ENCODE results near the gene VN1R4. TPM values are rescaled to one million over a fixed set of nuclear protein-coding genes. Genes with fewer than 3 reads are reported as not detected.
"Not testable (repeated sequence)": the region's sequence is repeated elsewhere in the genome, so short reads cannot be mapped to it uniquely, and the experiment has no call there.

VN1R4 gene
- total RNA-seq, 2 donors from 2014 or later, result not detected

DNA sequence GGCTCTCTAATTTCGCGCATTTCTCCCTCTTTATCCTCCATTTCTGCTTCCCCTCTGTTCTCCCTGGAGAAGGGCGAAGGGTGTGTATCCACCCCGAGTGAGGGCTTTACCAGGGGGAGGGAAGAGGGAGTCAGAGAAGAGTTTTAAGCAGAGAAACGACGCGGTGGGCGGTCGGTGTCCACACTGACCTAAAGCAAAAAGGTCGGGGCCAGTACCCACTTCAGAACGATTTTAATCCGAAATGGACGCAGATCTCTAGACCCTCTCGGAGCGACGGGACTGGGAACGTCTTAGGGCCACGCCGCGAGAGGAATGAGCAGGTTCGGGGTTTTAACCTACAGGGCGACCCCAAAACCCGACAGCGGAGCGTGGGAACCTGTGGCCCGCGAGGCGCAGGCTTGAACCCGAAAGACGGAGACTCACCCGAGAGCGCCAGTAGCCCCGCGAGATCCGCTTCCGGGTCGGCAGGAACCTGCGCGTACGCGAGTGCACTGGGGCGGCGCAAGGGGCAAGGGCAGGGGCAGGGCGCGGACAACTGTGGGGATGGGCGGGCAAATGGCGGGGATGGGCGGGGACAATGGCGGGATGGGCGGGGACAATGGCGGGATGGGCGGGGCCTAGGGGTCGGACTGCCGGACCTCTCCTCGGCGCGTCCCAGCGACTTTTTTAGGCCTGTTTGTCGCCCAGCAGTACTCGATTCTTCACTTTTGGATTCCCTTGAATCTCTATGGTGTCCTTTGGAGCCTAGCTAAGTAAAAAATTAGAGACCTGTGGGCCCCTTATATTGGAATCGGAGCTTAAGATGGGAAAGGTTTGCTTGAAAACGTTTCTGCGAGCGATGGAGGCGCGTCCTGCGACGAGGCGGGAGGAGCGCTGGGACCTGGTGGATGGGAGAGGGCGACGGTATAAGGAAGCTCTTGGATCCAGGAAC lies 12.8 kb downstream of the VN1R4 start, which contains the start of gene ZNF677:
TSS of gene ZNF677 (minus strand) at position 463 of the 931 bp plus-strand sequence. CDS start 3,323 bp downstream, outside the sequence.
- 1% methylated on average over 72 of the region's 72 CpGs for WGBS
- intact Hi-C loops (cut with DNase I), result loop anchor here (5.0 to 10.0 kb wide), 2 partner anchors 78 to 140 kb away; partner anchors contain the start of genes ZNF765 and ZNF845

DNA sequence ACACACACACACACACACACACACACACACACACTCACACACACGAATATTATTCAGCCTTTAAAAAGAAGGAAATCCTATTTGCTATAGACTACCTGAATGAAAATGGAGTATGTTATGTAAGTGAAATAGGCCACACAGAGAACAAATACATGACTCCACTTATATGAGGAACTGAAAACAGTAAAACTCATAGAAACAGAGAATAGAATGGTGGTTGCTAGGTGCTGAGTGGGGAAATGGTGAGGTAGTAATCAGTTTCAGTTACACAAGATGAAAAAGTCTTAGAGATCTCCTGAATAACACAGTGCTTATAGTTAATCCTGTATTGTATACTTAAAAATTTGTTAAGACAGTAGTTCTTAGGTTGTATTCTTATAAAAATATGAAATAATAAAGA lies 21.0 kb downstream of the VN1R4 start:
- TF ChIP-seq, protein P1, sequence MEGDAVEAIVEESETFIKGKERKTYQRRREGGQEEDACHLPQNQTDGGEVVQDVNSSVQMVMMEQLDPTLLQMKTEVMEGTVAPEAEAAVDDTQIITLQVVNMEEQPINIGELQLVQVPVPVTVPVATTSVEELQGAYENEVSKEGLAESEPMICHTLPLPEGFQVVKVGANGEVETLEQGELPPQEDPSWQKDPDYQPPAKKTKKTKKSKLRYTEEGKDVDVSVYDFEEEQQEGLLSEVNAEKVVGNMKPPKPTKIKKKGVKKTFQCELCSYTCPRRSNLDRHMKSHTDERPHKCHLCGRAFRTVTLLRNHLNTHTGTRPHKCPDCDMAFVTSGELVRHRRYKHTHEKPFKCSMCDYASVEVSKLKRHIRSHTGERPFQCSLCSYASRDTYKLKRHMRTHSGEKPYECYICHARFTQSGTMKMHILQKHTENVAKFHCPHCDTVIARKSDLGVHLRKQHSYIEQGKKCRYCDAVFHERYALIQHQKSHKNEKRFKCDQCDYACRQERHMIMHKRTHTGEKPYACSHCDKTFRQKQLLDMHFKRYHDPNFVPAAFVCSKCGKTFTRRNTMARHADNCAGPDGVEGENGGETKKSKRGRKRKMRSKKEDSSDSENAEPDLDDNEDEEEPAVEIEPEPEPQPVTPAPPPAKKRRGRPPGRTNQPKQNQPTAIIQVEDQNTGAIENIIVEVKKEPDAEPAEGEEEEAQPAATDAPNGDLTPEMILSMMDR (IDR thresholded peaks at IDR 0.05), result no peak
- WGBS, result 97% methylated on average over 1 of the region's 1 CpG
- H3K27me3 ChIP-seq (replicated peaks; ENCODE audit: insufficient read depth), result no peaks in the 10 kb centered on the region
- no peak for DNase-seq (ENCODE audit: low spot score)
- H3K9me3 ChIP-seq, result no peaks in the 10 kb centered on the region
- H3K36me3 ChIP-seq, result peaks cover 13 to 18% of the 10 kb centered on the region in 2 donors
- no peak overlapping the region for H3K4me3 ChIP-seq
- intact Hi-C loops (cut with DNase I), result no loop called here
- H3K27ac ChIP-seq, result no peak overlapping the region
- H3K4me1 ChIP-seq (replicated peaks), result no peaks in the 10 kb centered on the region

More for the DNA sequence above, 12.8 kb downstream of the VN1R4 start, which contains the start of gene ZNF677:
- Histone ChIP-seq H3K4me3 (peak within 1 kb of the TSS; percentile 65 to 76), H3K36me3 (no peaks in the 10 kb centered on the region), H3K4me1 (replicated peaks) (no peaks in the 10 kb centered on the region), H3K9me3 (no peaks in the 10 kb centered on the region), H3K27me3 (replicated peaks; ENCODE audit: insufficient read depth) (no peaks in the 10 kb centered on the region), H3K27ac (peak within 1 kb of the TSS; percentile 81)
- TF ChIP-seq POLR2A (IDR thresholded peaks at IDR 0.05), result peak; percentile 22
- TF ChIP-seq POLR2AphosphoS5 (IDR thresholded peaks at IDR 0.05), result peak; percentile 68
- TF ChIP-seq, protein P1 (IDR thresholded peaks at IDR 0.05), result no peak
- peak; percentile 85 for DNase-seq (ENCODE audit: low spot score)

DNA sequence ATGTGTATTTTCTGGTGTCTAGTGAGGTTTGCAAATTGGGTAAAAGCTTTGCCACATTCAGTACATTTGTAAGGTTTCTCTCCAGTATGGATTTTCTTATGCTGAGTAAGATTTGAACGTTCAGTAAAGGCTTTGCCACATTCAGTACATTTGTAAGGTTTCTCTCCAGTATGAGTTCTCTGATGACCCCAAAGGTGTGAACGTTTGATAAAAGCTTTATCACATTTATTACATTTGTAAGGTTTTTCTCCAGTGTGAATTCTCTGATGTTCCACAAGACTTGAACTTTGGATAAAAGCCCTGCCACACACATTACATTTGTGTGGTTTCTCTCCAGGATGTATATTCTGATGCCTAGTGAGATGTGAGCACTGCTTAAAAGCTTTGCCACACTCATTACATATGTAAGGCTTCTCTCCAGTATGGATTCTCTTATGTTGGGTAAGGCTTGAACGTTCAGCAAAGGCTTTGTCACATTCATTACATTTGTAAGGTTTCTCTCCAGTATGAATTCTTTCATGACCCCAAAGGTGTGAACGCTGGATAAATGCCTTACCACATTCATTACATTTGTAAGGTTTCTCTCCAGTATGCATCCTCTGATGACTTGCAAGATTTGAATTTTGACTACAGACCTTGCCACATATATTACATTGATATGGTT lies 30.3 kb downstream of the VN1R4 start:
- Histone ChIP-seq H3K4me1 (replicated peaks) (no peaks in the 10 kb centered on the region), H3K27me3 (replicated peaks; ENCODE audit: insufficient read depth) (no peaks in the 10 kb centered on the region), H3K9me3 (no peaks in the 10 kb centered on the region), H3K27ac (no peak overlapping the region), H3K36me3 (peaks cover 10 to 16% of the 10 kb centered on the region in 2 donors), H3K4me3 (no peak overlapping the region)
- intact Hi-C loops (cut with DNase I), result no loop called here
- TF ChIP-seq POLR2AphosphoS5 (IDR thresholded peaks at IDR 0.05) (no peak), POLR2A (IDR thresholded peaks at IDR 0.05) (no peak)
- TF ChIP-seq, protein P1 (IDR thresholded peaks at IDR 0.05), result no peak
- 96% methylated on average over 4 of the region's 4 CpGs for WGBS
- DNase-seq (ENCODE audit: low spot score), result no peak

DNA sequence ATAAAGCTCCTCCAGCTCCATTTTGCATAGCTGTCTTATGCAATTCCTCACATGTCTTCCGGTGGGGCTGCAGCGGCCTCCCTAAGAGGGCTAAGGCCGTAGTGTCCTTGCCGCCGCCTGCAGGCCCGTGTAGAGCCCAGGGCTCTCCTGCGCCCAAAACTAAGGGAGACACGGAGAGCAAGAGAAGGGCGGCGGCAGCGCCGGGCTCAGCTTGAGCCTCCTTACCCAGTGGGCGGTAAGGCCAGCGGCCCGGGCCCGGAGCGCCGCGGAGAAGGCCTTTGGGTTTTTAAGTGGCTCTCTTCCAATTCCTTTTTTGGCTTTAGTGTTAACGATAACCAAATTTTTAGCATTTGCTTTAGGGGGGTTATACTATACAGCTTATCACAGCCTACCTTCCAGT lies 42.9 kb downstream of the VN1R4 start:
- 91% methylated on average over 20 of the region's 20 CpGs for WGBS
- Histone ChIP-seq H3K36me3 (no peaks in the 10 kb centered on the region), H3K27ac (no peak overlapping the region), H3K9me3 (no peaks in the 10 kb centered on the region), H3K4me1 (replicated peaks) (no peaks in the 10 kb centered on the region), H3K27me3 (replicated peaks; ENCODE audit: insufficient read depth) (no peaks in the 10 kb centered on the region), H3K4me3 (no peak overlapping the region)
- intact Hi-C loops (cut with DNase I), result no loop called here
- no peak for DNase-seq (ENCODE audit: low spot score)
- TF ChIP-seq POLR2AphosphoS5 (IDR thresholded peaks at IDR 0.05) (no peak), POLR2A (IDR thresholded peaks at IDR 0.05) (no peak)
- TF ChIP-seq, protein P1 (IDR thresholded peaks at IDR 0.05), result no peak

DNA sequence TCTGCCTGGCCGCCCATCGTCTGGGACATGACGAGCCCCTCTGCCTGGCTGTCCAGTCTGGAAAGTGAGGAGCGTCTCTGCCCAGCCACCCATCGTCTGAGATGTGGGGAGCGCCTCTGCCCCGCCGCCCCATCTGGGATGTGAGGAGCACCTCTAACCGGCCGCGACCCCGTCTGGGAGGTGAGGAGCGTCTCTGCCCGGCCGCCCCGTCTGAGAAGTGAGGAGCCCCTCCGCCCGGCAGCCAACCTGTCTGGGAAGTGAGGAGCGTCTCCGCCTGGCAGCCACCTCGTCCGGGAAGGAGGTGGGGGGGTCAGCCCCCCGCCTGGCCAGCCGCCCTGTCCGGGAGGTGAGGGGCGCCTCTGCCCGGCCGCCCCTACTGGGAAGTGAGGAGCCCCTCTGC lies 44.8 kb downstream of the VN1R4 start:
- 97% methylated on average over 5 of the region's 28 CpGs for whole genome bisulfite sequencing
- H3K4me1 ChIP-seq (replicated peaks); H3K36me3 ChIP-seq; DNase-seq (ENCODE audit: low spot score); H3K9me3 ChIP-seq; intact Hi-C loops (cut with DNase I); H3K27ac ChIP-seq; H3K4me3 ChIP-seq; H3K27me3 ChIP-seq (replicated peaks; ENCODE audit: insufficient read depth): not testable (repeated sequence)

All from prostate gland (tissue), 2 donors.